Stimulated activated CD8-positive, alpha-beta memory T cell treated with anti-CD3 and anti-CD28 coated beads, Interleukin-12 subunit alpha, Interleukin-12 subunit beta, amount 100 ng/mL, for 1 hour (primary cell): ENCODE results near the gene APOF.
"Not testable (repeated sequence)": the region's sequence is repeated elsewhere in the genome, so short reads cannot be mapped to it uniquely, and the experiment has no call there.

Source experiments
- DNase-seq: peaks from one replicate; pipeline ENCODE4 v3.0.0-alpha.2; 2020; ENCODE audit warnings: low read depth

The APOF gene

GRCh38 chr12:56366948-56367347 lies 4.3 kb upstream of the APOF start:
- DNase-seq: no peak

- no peak for DNase-seq
Measured at GRCh38 chr12:56361487-56362129, 1.0 kb downstream of the APOF start.

DNA sequence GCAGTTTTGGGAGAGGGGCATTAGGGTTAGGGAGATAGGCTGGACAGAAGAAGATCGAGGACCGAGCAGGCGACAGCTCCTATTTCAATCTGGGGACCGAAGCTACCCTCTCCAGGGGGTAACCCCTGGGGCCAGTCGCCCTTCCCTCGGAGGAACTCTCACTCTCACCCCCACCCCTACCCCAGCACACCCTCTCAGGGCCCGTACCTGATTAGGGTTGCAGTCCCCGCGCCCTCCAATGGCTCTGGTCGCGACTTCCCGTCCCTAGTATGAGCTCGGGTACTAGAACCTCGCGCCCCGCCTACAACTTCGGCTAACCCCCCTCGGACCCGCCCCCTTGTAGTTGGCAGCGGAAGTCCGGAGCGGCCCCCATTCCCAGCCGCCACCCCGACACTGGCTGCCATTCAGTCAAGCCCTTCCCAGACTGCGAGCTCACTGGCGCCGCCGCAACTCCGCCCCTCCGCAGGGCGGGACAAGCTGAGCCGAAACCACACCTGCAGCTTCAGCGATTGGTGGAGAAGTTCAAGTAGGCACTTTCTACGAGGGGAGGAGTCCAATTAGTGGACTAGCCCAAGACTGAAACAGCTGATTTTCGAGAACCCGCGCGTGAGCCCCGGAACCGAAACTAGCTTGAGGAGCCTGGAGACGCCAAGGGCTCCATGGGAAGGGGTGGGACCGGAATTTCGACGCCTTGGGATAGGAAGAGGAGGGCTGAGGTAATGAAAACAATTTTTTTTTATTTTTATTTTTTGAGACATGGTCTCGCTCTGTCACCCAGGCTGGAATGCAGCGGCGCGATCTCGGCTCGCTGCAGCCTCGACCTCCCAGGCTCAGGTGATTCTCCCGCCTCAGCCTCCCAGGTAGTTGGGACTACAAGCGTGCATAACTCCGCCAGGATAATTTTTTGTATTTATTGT lies 2.5 kb downstream of the APOF start, which contains the start of gene STAT2:
STAT2 (minus strand) TSS at position 257 of the 917 bp plus-strand sequence. CDS start 3,536 bp downstream, outside the sequence.
- peak; percentile 98 for DNase-seq

DNA sequence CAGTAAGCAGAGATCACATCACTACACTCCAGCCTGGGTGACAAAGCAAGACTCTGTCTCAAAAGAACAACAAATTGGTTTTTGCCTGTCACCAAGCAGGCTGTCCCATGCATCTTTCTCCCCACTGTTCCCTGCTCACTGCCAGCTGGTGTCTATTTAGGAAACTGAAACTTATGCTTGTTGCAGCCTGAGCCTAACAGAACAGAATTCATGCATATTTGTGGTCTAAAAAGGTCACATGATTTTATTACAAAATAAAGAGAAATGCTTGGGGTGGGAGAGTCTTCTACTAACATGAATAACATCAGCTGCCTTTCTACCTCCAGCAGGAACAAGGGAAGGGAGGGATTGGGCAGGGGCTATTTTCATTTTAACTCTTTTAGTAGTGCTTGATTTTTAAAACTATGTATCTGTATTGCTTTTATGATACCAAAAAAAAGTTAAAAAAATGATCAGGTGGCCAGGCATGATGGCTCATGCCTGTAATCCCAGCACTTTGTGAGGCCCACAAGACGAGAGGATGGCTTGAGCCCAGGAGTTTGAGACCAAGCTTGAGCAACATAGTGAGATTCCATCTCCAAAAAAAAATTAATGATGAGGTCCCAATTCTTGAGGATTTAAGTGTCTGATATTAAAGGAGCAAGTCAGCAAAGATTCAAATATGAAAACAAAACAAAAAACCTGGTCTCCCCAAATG lies 3.7 kb downstream of the APOF start:
- DNase-seq: no peak

DNA sequence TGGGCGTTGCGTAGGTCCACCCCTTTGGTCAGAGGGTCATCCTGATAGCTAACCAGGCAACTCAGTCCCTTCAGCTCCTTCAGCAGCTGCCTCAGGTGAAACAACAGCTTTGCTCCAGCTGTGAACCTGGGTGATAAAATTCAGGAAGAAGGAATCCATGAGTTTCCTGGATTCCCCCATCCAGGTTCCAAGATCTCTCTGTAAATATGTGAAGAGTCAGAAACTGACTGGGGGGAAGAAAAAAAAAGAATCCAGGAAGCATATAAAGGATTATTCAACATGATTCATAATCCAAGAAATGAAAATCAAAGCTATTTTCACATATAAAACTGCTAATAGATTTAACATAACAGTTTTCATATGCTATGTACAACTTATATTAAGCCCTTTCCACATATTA lies 11.3 kb downstream of the APOF start:
- no peak for DNase-seq

DNA sequence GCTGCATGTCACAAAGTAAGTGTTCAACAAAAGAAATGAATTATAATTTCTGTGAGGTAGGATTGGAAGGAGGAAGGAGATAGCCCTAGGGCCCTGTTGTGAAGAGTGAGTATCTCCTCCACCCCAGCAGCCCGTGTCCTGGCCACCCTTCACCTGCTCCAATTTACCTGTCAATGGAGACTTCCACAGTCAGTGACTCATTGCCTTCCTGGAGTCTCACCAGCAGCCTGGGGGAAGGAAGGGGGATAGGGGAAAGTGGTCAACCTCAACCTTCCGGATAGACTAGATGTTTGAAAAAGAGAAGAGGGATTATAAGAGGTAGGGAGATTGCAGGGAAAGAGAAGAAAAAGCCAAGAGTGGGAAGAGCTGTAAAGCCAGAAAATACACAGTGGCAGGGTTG lies 12.0 kb downstream of the APOF start:
- DNase-seq: no peak

DNA sequence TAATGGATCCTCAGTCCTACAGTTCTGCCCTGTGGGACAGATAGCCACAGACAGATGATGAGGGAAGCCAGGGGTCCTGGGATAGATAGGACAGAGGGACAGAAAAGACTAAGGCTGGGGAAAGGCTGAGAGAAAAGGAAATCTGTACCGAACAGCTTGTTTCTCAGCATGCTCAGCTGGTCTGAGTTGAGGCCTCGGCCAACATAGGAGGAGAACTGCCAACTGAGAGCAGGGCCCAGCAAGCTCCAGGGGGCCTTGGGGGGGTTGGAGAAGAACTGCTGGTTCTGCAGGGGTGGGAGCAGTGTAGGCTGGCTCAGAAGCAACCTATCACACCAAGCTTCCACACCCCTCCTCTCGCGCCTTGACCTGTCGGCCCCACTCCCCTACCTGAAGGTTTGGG lies 13.9 kb downstream of the APOF start:
- no peak for DNase-seq

GRCh38 chr12:56347255-56347654 lies 15.4 kb downstream of the APOF start:
- DNase-seq: not testable (repeated sequence)

- no peak for DNase-seq
Measured at GRCh38 chr12:56346675-56347074, 16.0 kb downstream of the APOF start.

DNA sequence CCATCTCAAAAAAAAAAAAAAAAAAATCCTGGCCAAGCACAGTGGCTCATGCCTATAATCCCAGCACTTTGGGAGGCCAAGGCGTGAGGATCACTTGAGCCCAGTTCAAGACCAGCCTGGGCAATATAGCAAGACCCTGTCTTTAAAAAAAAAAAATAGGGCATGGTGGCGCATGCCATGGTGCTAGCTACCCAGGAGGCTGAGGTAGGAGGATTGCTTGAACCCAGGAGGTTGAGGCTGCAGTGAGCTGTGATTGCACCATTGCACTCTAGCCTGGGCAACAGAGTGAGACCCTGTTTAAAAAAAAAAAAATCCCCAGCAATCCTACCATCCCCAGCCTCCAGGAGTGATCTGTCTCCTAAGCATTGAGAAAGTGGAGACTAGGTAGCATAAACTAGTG lies 20.4 kb downstream of the APOF start:
- DNase-seq: not testable (repeated sequence)

- DNase-seq: no peak
Measured at GRCh38 chr12:56341616-56342015, 21.0 kb downstream of the APOF start.

DNA sequence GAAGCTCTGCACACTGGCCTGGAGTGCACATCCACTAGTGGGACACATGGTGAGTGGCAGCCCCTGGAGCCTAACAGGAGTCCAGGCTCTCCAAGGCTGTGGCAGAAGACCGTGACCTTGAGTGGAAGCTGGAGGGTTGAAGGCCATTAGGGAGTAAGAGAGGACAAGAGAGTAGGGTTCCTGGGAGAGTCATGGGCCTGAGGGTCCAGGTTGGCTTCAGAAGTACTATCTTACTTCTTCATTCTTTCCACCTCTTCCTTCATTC lies 23.6 kb downstream of the APOF start:
- DNase-seq: no peak

GRCh38 chr12:56338308-56339157 lies 24.1 kb downstream of the APOF start, which contains the start of gene IL23A:
IL23A (plus strand) TSS chr12:56338884; CDS start chr12:56339045, 161 bp downstream.
- DNase-seq: peak; percentile 74

DNA sequence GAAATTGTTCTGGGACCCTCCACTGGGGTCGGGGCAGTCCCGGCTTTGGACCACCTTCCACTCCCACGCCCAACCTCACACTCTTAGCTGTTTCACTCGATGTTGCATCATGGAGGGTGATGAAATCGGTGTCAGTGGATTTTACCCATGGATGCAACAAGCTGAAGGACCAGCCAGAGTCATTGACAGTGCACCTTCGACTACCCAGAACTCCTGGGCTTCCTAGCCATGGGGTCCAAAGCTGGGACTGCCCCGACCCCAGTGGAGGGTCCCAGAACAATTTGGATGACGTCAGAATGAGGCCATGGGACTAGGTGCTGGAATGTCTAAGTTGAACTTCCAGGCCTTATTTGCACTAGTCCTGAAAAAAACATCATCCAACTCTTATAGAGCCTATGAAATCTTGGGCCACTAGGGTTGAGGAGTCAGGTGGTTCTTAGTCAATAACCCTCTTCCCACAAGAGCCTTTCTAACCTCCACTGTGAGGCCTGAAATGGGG lies 24.9 kb downstream of the APOF start:
- no peak for DNase-seq

- no peak for DNase-seq
Measured at GRCh38 chr12:56336361-56337167, 26.1 kb downstream of the APOF start.

DNA sequence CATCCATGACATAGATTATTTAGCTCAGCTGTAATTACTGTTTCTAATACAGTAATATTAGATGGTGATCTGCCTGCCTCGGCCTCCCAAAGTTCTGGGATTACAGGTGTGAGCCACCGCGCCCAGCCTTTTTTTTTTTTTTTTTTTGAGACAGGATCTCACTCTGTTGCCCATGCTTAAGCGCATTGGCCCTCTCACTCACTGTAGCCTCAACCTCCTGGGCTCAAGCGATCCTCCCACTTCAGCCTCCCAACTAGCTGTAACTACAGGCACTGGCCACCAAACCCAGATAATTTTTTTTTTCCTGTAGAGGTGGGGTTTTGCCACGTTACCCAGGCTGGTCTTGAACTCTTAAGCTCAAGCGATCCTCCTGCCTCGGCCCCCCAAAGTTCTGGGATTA lies 27.1 kb downstream of the APOF start:
- not testable (repeated sequence) for DNase-seq

- no peak for DNase-seq
Measured at GRCh38 chr12:56334490-56334793, 28.2 kb downstream of the APOF start.

GRCh38 chr12:56333679-56334489 lies 28.8 kb downstream of the APOF start, which contains the start of gene PAN2:
PAN2 (minus strand) TSS chr12:56334000; CDS start chr12:56333094, 906 bp downstream.
- peak; percentile 88 for DNase-seq

DNA sequence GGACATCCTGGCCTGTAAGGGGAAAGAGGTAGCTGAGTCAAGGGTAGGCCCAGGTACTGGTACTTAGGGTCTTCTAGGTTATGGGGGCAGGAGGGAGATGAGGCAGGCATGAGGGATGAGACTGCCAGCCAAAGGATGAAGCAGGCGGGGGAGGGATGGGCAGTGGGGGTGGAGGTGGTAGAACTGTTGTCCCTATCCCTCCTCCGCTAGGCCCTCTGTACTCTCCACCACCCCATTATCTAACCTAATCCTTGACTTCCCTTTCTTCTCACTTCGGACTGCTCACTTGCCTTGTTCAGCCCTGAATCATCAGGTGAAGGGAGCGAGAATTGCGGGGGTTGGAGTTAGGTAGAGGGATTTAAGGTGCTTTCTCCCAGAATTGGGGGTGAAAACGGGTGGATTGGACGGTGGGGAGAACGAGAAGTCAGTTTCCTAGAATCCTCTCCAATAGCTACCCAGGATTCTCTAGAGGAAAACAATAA lies 29.4 kb downstream of the APOF start:
- no peak for DNase-seq
